Panc1 (cell line): ENCODE data around the gene PIEZO1. TPM values are rescaled to one million over a fixed set of nuclear protein-coding genes. Genes with fewer than 3 reads are reported as not detected.

Experiments
- ATAC-seq: fragments of 200-7000 bp; cut with Tn5 transposase; 2 replicates; pipeline ENCODE4 v1.9.1; 2020; ENCODE audit warnings: mild to moderate bottlenecking, moderate library complexity
- BruUV-seq: library from RNA; stranded (reverse); fragments of 400-500 nt; replicated peaks from 2 replicates; lab custom pipeline; 2021; lab: Mats Ljungman, UMichigan
- CTCF ChIA-PET: fragments of 300-600 bp; sonication (Branson Sonifier 250); formaldehyde crosslinking; loops from one replicate; lab custom pipeline; 2022; ENCODE audit warnings: antibody characterized with exemption; lab: Charles Lee
- POLR2A ChIA-PET: fragments of 300-600 bp; sonication (Branson Sonifier 250); formaldehyde crosslinking; loops from one replicate; lab custom pipeline; 2022; ENCODE audit warnings: antibody characterized with exemption; lab: Charles Lee
- DNase-seq: peaks from one replicate; pipeline ENCODE4 v3.0.0-alpha.2; 2010; ENCODE audit warnings: low read depth, low spot score
- H3K27ac ChIP-seq: 2 replicates; pipeline ENCODE4 v1.5.1; 2011; ENCODE audit warnings: mild to moderate bottlenecking, low read length, inconsistent platforms
- H3K27me3 ChIP-seq: fragments of 200-500 bp; sonication (Bioruptor generic); 2 replicates; pipeline ENCODE4 v1.6.0; 2014; ENCODE audit warnings: low read length, inconsistent platforms; ENCODE audit not compliant: control insufficient read depth, insufficient read depth
- H3K36me3 ChIP-seq: fragments of 200-500 bp; sonication (Bioruptor generic); 2 replicates; pipeline ENCODE4 v1.5.1; 2014; ENCODE audit warnings: inconsistent platforms, mild to moderate bottlenecking, low read length, moderate library complexity; ENCODE audit not compliant: control insufficient read depth, insufficient read depth
- H3K4me1 ChIP-seq: 2 replicates; pipeline ENCODE4 v1.5.1; 2011; ENCODE audit warnings: inconsistent platforms, mild to moderate bottlenecking, low read length, moderate library complexity; ENCODE audit not compliant: control insufficient read depth, insufficient read depth
- H3K4me3 ChIP-seq, 2 experiments: 2 replicates each; pipeline ENCODE4 v1.5.1; 2011 to 2012; ENCODE audit warnings: low read depth in 2 of 2, low read length in 2 of 2, mild to moderate bottlenecking in 2 of 2, inconsistent platforms in 1 of 2, moderate library complexity in 1 of 2
- H3K9me3 ChIP-seq: fragments of 200-500 bp; sonication (Bioruptor generic); 2 replicates; pipeline ENCODE4 v1.5.1; 2014; ENCODE audit warnings: low read depth, mild to moderate bottlenecking, inconsistent platforms, low read length, moderate library complexity; ENCODE audit not compliant: control insufficient read depth, insufficient read depth
- CTCF ChIP-seq: fragments of 450-650 bp; IDR thresholded peaks from 2 replicates; pipeline ENCODE4 v1.5.1; 2017; ENCODE audit warnings: mild to moderate bottlenecking
- POLR2AphosphoS5 ChIP-seq: IDR thresholded peaks from 2 replicates; pipeline ENCODE4 v1.6.1; 2012; ENCODE audit warnings: mild to moderate bottlenecking, low read depth, low read length, moderate library complexity
- REST ChIP-seq, 2 experiments: IDR thresholded peaks; 2 replicates each; pipeline ENCODE4 v1.6.1; 2011 to 2012; ENCODE audit warnings: low read depth in 2 of 2, control low read depth in 1 of 2, low read length in 1 of 2, mild to moderate bottlenecking in 1 of 2, moderate library complexity in 1 of 2; ENCODE audit not compliant: insufficient read depth in 1 of 2
- SIN3A ChIP-seq: IDR thresholded peaks from 2 replicates; pipeline ENCODE4 v1.6.1; 2012; ENCODE audit warnings: low read depth, mild to moderate bottlenecking, low read length, moderate library complexity, borderline replicate concordance; ENCODE audit not compliant: insufficient read depth
- TCF7L2 ChIP-seq: IDR thresholded peaks from 2 replicates; pipeline ENCODE4 v1.6.1; 2011; ENCODE audit warnings: mild to moderate bottlenecking, low read depth, low read length, inconsistent platforms
- in situ Hi-C: cut with HindIII; loops from 2 replicates; pipeline ENCODE4 v1.10.0; 2016; ENCODE audit warnings: low sequenced_read_pairs, low pct_unique_long_range_greater_than_20kb
- intact Hi-C: fragments of 100-400 bp; cut with micrococcal nuclease; formaldehyde crosslinking; loops from one replicate; pipeline ENCODE4 v1.10.0; 2022; ENCODE audit not compliant: unreplicated experiment
- total RNA-seq: library from RNA; stranded (reverse); gene quantifications from one replicate; pipeline ENCODE4 v1.2.1, GENCODE V29; 2021; ENCODE audit not compliant: unreplicated experiment

PIEZO1 gene
- total RNA-seq, 1 experiment from 2014 or later = 175 TPM

GRCh38 chr16:88771294-88771772 is 13.7 kb downstream of the PIEZO1 start:
- BruUV-seq = no TSS peak
- intact Hi-C loops = no loop called here
- Histone ChIP-seq H3K27ac (peak overlapping the region; percentile 77), H3K36me3 (no peaks in the 10 kb centered on the region), H3K27me3 (no peaks in the 10 kb centered on the region), H3K4me1 (peaks cover 77% of the 10 kb centered on the region), H3K4me3 (peak overlapping the region; percentile 21 to 46; a peak in 3 of 4 replicates), H3K9me3 (no peaks in the 10 kb centered on the region)
- POLR2A ChIA-PET = interaction anchor here (0.6 kb wide), 1 partner anchor 651 kb away, joined by 8 read pairs; no protein-coding TSS in a partner anchor
- in situ Hi-C loops = no loop called here
- CTCF ChIA-PET = interaction anchor here (0.9 kb wide), 1 partner anchor 34 kb away, joined by 3 read pairs; no protein-coding TSS in a partner anchor
- ATAC-seq = no peak; the same call in 1 of the 2 replicates
- TF ChIP-seq CTCF = no peak
- no peak for TF ChIP-seq TCF7L2
- TF ChIP-seq REST (IDR thresholded peaks at IDR 0.05; ENCODE audit: insufficient read depth in 1 of 2, low read depth in 2 of 2, low read length in 1 of 2) = no peak
- TF ChIP-seq POLR2AphosphoS5 = no peak
- no peak for TF ChIP-seq SIN3A
- DNase-seq = no peak

GRCh38 chr16:88770461-88771293 is 14.3 kb downstream of the PIEZO1 start:
- Histone ChIP-seq H3K27me3 (no peaks in the 10 kb centered on the region), H3K9me3 (no peaks in the 10 kb centered on the region), H3K36me3 (no peaks in the 10 kb centered on the region), H3K4me3 (peak overlapping the region; percentile 21 to 46), H3K27ac (peak overlapping the region; percentile 77), H3K4me1 (peaks cover 74% of the 10 kb centered on the region)
- TF ChIP-seq SIN3A = no peak
- no peak for TF ChIP-seq CTCF
- TF ChIP-seq REST (IDR thresholded peaks at IDR 0.05; ENCODE audit: insufficient read depth in 1 of 2, low read depth in 2 of 2, low read length in 1 of 2) = no peak
- no peak for TF ChIP-seq POLR2AphosphoS5
- TF ChIP-seq TCF7L2 = no peak
- intact Hi-C loops (no loop called here), in situ Hi-C loops (no loop called here)
- DNase-seq = no peak
- peak; percentile 83 for ATAC-seq
- CTCF ChIA-PET = interaction anchor here (0.9 kb wide), 1 partner anchor 33 kb away, joined by 3 read pairs; no protein-coding TSS in a partner anchor
- BruUV-seq = no TSS peak
- POLR2A ChIA-PET = interaction anchor here (0.6 kb wide), 1 partner anchor 651 kb away, joined by 8 read pairs; no protein-coding TSS in a partner anchor
